ENCODE data around the gene NMNAT2. TPM values are rescaled to one million over a fixed set of nuclear protein-coding genes. Genes with fewer than 3 reads are reported as not detected.

The NMNAT2 gene
- total RNA-seq, 1 experiment from 2014 or later, result 8.8 TPM

- DNase-seq (ENCODE audit: low spot score), result no peak
- CTCF ChIA-PET, result no interaction called here
Measured at GRCh38 chr1:183424691-183425090, 6.5 kb upstream of the NMNAT2 start.

GRCh38 chr1:183423541-183423940 lies 5.4 kb upstream of the NMNAT2 start:
- peaks cover 18% of the 10 kb centered on the region for H3K9me3 Mint-ChIP-seq
- peaks cover 14% of the 10 kb centered on the region for H3K27me3 Mint-ChIP-seq (ENCODE audit: low read depth)
- no peak overlapping the region for H3K27ac Mint-ChIP-seq
- POLR2A ChIA-PET, result no interaction called here
- peaks cover 14% of the 10 kb centered on the region for H3K4me1 Mint-ChIP-seq
- CTCF ChIA-PET, result no interaction called here
- H3K36me3 Mint-ChIP-seq, result peaks cover 14% of the 10 kb centered on the region
- ATAC-seq (no peak), DNase-seq (ENCODE audit: low spot score) (no peak)
- no peak for TF ChIP-seq E2F5 (CRISPR knock-in tag; IDR thresholded peaks at IDR 0.05)
- no peak for TF ChIP-seq USF1 (CRISPR knock-in tag; IDR thresholded peaks at IDR 0.05)
- no peak for TF ChIP-seq JAZF1 (CRISPR knock-in tag; IDR thresholded peaks at IDR 0.05)
- no peak for TF ChIP-seq CTCF (IDR thresholded peaks at IDR 0.05)
- no peak for TF ChIP-seq FOXJ3 (CRISPR knock-in tag; IDR thresholded peaks at IDR 0.05; ENCODE audit: borderline replicate concordance)
- no peak overlapping the region for H3K4me3 Mint-ChIP-seq

More at GRCh38 chr1:183424691-183425090, 6.5 kb upstream of the NMNAT2 start:
- Mint-ChIP-seq H3K27ac (no peak overlapping the region), H3K4me1 (peaks cover 2% of the 10 kb centered on the region), H3K36me3 (peaks cover 16% of the 10 kb centered on the region), H3K27me3 (ENCODE audit: low read depth) (peaks cover 3% of the 10 kb centered on the region), H3K9me3 (peaks cover 30% of the 10 kb centered on the region), H3K4me3 (no peak overlapping the region)
- no peak for ATAC-seq
- POLR2A ChIA-PET, result no interaction called here
- TF ChIP-seq TEAD1 (CRISPR knock-in tag; IDR thresholded peaks at IDR 0.05), result no peak
- TF ChIP-seq ATF6 (CRISPR knock-in tag; IDR thresholded peaks at IDR 0.05), result no peak
- no peak for TF ChIP-seq ESRRA (CRISPR knock-in tag; IDR thresholded peaks at IDR 0.05; ENCODE audit: borderline replicate concordance)
- TF ChIP-seq IRF2 (CRISPR knock-in tag; IDR thresholded peaks at IDR 0.05; ENCODE audit: borderline replicate concordance, low read depth), result no peak
- no peak for TF ChIP-seq ELF4 (CRISPR knock-in tag; IDR thresholded peaks at IDR 0.05; ENCODE audit: low read depth)
- TF ChIP-seq NFYB (CRISPR knock-in tag; conservative IDR thresholded peaks at IDR 0.05; ENCODE audit: low read depth), result no peak
- no peak for TF ChIP-seq ZNF232 (CRISPR knock-in tag; IDR thresholded peaks at IDR 0.05)
- no peak for TF ChIP-seq ZNF281 (CRISPR knock-in tag; IDR thresholded peaks at IDR 0.05)
- TF ChIP-seq ZNF317 (CRISPR knock-in tag; IDR thresholded peaks at IDR 0.05; ENCODE audit: borderline replicate concordance, low read depth), result no peak
- TF ChIP-seq STAT6 (CRISPR knock-in tag; conservative IDR thresholded peaks at IDR 0.05; ENCODE audit: low read depth), result no peak
